NCI-H1694 treated with DMSO at 0.1 percent for 48 hours (cell line): ENCODE measurements around the gene NOS1AP.
A peak's percentile ranks its signal among the peaks of the same experiment; 100 is the strongest.

Experiments used
- DNase-seq: peaks from one replicate; lab custom pipeline; 2025; lab: John Stamatoyannopoulos, UW

The NOS1AP gene

GRCh38 chr1:162256287-162256686 is 186.8 kb downstream of the NOS1AP start:
- no peak for DNase-seq

GRCh38 chr1:162258394-162258793 is 188.9 kb downstream of the NOS1AP start:
- no peak for DNase-seq

DNA sequence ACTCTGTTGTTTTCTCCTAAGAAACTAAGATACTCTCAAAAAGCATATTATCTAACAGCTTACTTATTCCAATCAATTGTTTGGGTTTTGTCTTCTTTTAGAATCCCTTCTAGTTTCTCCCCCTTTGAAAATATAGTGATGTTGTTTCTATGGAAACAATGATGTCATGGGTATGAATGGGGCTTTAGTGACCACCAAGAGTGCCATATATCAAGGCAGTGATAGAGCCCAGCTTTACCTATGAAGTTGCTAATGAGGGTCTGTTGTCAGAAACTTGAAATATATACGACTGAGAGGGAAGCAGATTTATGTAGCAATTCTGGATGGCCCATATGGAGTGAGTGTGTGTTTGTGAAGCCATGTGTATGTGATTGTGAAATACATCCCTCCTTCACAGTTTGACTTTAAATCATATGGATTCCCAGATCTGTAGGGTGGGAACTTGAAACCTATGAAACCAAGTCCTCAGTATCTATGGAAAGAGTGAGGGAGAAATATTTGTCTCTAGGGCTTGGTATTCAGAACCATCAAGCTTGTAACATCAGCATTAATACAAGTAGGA is 190.5 kb downstream of the NOS1AP start:
- no peak for DNase-seq

DNA sequence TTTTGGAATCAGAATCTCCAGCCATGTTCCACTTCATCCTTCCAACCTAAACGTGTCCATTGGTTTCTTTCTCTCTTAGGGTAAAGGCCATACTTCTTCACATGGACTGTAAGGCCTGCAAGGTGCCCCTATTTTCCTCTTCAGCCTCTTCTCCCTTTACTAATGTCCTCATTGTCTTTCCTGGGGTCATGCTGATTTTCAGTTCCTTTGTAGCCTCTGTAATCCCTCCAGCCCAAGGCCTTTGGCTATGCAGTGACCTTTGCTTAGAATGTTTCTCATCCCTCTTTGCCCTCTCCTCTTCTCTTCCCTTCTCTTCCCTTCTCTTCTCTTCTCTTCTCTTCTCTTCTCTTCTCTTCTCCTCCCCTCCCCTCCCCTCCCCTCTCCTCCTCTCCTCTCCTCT is 194.6 kb downstream of the NOS1AP start:
- DNase-seq, result no peak

- DNase-seq, result no peak
Measured at GRCh38 chr1:162265983-162266382, 196.5 kb downstream of the NOS1AP start.

DNA sequence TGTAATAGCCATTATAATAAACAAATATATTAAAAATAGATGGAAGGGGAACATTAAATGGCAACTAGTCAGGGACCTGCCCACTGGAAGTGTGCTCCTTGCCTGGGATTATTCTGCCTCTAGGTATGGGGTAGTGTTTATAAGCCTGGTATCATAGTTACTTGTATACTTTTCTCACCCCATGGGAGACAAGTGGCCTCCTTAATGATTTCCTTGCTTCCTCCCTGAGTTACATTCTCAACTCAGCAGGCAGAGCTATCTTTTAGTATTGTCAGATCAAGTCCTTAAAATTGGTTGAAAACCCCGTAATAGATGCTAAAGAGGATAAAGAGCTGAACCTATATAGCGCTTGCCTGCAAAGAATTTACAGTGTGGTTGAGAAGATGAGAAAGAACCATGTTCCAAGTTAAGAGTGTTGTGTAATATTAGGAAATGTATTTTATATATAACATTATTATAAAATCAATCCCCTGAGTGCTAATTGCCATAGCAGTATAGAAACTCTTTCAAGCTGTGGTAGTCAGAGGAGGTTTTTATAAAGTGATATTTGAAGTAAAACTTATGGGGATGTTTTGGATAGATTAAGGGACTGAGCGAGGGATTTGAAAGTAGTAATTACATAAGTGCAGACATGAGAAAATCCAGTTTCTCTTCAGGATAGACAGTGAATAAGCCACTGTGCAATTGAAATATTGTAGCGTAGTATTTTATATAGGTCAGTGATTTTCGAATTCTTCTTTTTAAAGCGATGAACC is 200.7 kb downstream of the NOS1AP start:
- no peak for DNase-seq

- no peak for DNase-seq
Measured at GRCh38 chr1:162271972-162272371, 202.5 kb downstream of the NOS1AP start.

DNA sequence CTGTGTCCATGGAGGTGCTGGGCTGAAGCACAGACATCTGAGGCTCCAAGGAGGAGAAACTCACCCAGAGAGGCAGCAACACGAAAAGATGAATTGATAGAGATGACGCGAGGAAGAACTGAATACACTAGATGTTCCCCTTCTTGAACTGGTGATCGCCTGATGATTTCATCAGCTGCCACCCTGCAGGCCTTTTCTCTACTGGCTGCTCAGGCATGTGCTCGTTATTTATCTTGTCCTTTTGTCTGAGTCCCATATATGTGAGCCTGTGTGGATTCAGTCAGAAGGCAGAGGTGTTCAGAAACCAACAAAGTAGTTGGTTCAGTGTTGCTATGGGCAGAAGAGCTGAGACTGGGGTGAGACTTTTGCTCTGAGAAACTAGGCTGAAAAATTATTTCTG is 202.9 kb downstream of the NOS1AP start:
- DNase-seq, result no peak

- no peak for DNase-seq
Measured at GRCh38 chr1:162275622-162276175, 206.2 kb downstream of the NOS1AP start.

GRCh38 chr1:162276493-162276892 is 207.0 kb downstream of the NOS1AP start:
- DNase-seq, result peak; percentile 62

GRCh38 chr1:162279136-162279498 is 209.6 kb downstream of the NOS1AP start:
- no peak for DNase-seq

GRCh38 chr1:162281426-162281825 is 211.9 kb downstream of the NOS1AP start:
- no peak for DNase-seq

- DNase-seq, result no peak
Measured at GRCh38 chr1:162283657-162284056, 214.2 kb downstream of the NOS1AP start.

- no peak for DNase-seq
Measured at GRCh38 chr1:162284206-162284955, 214.9 kb downstream of the NOS1AP start.

DNA sequence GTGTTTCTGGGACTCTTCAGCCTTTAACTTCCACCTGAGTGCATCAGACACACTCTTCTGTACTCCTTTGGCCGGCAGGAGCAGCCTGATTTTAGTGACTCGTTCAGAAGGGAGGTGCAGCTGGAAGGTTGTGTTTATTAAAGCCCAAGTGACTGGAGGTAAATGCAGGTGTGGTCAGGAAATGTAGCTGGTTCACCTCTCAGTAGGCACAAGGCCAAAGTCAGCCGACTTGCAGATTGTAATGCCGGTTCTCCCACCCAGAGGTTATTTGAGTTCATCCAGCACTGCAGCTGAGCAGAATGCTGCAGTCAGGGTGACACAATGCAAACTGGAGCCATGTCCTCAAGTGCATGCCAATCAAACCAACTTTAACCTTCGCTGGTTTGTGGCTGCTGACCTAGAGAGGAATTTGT is 215.7 kb downstream of the NOS1AP start:
- DNase-seq, result no peak

DNA sequence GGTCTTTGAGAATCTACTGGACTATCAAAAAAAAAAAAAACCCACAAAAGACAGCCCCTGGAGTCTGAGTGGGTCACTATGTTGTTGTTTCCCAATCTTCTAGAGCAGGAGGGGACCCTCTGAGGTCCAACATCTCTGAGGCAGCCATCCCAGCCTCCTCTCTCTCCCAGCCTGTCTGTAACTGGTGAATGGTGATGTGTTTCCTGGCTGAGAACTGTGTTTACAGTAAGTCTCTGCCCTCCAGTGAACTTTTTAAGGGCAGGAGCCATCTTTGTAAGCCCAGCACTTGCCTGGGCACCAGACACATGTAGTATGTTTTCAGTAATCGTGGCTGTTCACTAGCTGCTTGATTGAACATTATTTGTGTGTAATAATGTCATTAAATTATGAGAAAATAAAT is 221.5 kb downstream of the NOS1AP start:
- DNase-seq, result no peak

DNA sequence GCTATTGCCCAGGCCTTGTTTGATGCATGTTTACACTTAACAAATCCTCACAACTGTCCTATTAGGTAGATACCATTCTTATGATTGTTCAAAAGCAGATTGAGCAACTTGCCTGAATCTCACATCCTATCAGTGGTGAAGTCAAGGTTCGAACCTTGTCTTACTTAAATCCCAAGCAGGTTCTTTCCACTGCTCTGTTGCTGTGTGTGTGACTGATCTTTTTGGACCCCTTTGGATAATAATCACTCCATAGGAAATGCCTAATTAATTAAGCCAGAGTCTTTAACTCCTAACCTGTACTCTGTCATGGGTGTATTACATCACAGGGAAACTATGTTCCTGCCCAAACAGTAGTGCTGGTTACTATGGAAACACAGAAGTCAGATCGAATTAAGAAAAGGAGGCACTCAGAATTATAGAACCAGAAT is 222.9 kb downstream of the NOS1AP start:
- DNase-seq, result no peak

DNA sequence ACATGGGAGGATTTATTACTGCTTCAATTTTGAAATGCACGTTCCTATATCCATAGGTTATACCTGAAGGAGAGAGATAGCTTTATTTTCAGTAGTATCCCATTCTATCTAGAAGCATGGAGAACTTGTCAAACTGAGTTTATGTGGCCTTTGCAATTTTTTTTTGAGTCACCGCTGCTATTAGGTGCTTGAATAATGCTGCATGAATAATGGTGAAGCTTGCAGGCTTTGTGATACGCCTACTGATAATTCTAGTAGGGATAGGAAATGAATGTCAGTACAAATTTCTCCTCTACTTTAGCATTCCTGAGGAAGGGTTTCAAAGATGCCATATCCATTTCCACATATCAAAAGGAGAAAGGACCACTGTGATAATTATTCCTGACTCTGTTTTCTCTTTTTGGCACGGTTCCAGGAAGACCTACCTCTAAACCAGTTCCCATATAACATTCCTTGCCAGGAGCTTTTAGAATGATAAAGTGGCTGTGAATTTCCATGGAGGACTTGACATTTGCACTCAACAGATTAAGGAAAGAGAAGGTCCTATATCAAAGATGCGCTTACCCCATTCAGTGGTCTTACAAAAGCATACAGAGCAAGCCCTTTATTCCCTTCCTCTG is 223.7 kb downstream of the NOS1AP start:
- no peak for DNase-seq

DNA sequence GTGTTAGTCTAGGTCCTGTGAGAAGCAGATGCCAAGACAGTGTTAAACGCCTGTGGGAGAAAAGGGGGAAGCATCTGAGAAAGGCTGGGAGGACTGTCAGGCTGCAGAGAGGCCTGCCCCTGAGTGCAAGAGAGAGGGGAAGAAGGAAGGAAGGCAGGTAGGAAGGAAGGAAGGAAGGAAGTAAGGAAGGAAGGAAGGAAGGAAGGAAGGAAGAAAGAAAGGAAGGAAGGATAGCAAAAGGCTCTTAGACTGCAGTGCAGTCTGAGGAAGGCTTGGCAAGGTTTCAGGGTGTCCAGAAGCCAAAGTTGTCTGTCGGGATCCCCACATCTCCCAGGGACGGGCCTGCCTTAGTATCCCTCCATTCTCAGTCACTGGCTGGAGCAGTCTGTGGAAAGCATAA is 224.5 kb downstream of the NOS1AP start:
- DNase-seq, result no peak

DNA sequence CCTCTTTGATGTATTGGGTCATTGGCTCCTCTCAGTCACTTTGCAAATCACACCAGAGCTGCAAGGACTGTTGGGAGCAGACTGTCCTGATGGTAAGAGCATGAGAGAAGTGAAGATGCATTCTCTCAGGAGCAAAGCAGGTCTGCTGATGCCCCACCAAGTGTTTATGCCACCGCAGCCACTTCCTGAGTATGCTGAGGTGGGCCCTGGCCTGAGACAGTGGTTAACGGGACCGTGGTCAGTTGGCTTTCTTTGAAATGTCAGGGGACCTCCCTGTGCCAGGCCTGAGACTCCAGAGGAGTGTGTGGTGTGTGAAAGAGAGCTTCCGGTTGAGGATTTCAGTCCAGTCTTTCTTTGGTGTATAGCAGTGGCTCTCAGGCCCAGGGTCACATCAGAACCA is 227.7 kb downstream of the NOS1AP start:
- no peak for DNase-seq

DNA sequence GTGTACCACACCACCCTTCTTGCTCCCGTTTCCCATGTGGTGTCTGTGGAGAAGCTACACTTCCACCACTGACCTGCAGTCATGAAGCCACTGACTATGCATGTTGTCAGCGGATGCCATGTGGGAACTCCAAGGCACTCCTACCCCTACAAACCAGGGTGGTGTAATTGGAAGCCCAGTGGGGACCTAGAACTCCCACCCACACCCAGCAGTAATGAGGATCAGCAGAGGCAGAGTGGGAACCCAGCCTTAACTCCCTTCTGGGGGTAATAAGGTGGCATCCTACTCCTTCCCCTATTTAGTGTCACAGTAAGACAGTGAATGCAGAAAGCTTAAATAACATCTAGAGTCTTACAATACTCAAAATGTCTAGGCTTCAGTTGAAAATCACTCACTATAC is 228.8 kb downstream of the NOS1AP start:
- no peak for DNase-seq

- DNase-seq, result no peak
Measured at GRCh38 chr1:162299018-162299417, 229.5 kb downstream of the NOS1AP start.
